Prostate gland (tissue), 2 donors: ENCODE measurements around the gene H19.

Experiments used
- POLR2A ChIP-seq: fragments of 450-650 bp; IDR thresholded peaks from one replicate; pipeline ENCODE4 v1.6.1; 2016; ENCODE audit warnings: antibody characterized with exemption, mild to moderate bottlenecking
- POLR2AphosphoS5 ChIP-seq: sonication (generic); formaldehyde crosslinking; IDR thresholded peaks from one replicate; pipeline ENCODE4 v1.6.1; 2017; ENCODE audit warnings: antibody characterized with exemption
- TF ChIP-seq, protein P1 (sequence below), 4 experiments: fragments of 200-600 bp in 2 of 4; fragments of 450-650 bp in 2 of 4; sonication (generic) in 2 of 4; IDR thresholded peaks; 1 replicate in 3 of 4; 2 replicates in 1 of 4; pipeline ENCODE4 v1.5.1; 2016 to 2019; ENCODE audit warnings: antibody characterized with exemption in 4 of 4, mild to moderate bottlenecking in 2 of 4, moderate library complexity in 2 of 4

DNA sequence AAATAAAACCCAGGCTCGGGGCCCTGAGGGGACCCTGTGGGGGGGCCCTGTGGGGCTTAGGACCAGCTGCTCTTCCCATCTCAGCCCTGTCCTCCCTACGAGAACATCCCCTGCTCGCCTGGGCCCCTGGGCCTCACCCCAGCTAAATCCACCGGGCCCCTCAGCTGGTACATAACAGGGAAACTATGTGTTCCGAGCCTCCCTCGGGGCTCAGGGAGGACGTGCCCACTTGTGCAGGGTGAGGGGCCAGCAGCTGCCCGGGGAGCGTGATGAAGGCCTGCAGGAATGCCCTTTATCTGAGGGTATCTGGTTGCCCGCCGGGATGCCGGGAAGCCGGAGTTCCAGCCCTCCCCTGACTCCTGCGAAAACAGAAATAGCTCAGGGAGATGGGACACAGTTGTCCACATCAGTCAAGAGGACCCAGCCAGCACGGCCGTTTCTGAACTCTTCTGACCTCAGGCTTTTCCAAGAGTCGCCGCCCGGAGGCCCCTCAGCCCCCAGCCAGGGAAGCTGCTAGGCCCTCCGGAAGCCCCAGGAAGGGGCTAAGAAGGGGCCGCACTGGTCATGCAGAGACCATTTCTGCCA, 29.9 kb downstream of the H19 start:
- TF ChIP-seq, protein P1, sequence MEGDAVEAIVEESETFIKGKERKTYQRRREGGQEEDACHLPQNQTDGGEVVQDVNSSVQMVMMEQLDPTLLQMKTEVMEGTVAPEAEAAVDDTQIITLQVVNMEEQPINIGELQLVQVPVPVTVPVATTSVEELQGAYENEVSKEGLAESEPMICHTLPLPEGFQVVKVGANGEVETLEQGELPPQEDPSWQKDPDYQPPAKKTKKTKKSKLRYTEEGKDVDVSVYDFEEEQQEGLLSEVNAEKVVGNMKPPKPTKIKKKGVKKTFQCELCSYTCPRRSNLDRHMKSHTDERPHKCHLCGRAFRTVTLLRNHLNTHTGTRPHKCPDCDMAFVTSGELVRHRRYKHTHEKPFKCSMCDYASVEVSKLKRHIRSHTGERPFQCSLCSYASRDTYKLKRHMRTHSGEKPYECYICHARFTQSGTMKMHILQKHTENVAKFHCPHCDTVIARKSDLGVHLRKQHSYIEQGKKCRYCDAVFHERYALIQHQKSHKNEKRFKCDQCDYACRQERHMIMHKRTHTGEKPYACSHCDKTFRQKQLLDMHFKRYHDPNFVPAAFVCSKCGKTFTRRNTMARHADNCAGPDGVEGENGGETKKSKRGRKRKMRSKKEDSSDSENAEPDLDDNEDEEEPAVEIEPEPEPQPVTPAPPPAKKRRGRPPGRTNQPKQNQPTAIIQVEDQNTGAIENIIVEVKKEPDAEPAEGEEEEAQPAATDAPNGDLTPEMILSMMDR (IDR thresholded peaks at IDR 0.05), result no peak
- no peak for TF ChIP-seq POLR2A
- TF ChIP-seq POLR2AphosphoS5, result no peak
